GM23248 (cell line): ENCODE results near the gene DTNB. TPM values are rescaled to one million over a fixed set of nuclear protein-coding genes. Genes with fewer than 3 reads are reported as not detected.

Source experiments
- DNase-seq: peaks from one replicate; pipeline ENCODE4 v3.0.0-alpha.2; 2015
- H2AFZ ChIP-seq: fragments of 200-600 bp; sonication (generic); 2 replicates; pipeline ENCODE4 v1.6.1; 2016; ENCODE audit warnings: antibody characterized with exemption
- H3F3A ChIP-seq: fragments of 200-600 bp; sonication (generic); 2 replicates; pipeline ENCODE4 v1.6.1; 2016; ENCODE audit warnings: mild to moderate bottlenecking, antibody characterized with exemption, mixed run types; ENCODE audit not compliant: insufficient read depth
- H3K27ac ChIP-seq: fragments of 200-600 bp; sonication (generic); 2 replicates; pipeline ENCODE4 v1.5.1; 2016; ENCODE audit warnings: mild to moderate bottlenecking
- H3K27me3 ChIP-seq: fragments of 200-600 bp; sonication (generic); replicated peaks from 2 replicates; pipeline ENCODE4 v1.6.1; 2016; ENCODE audit warnings: mild to moderate bottlenecking; ENCODE audit not compliant: insufficient read depth
- H3K36me3 ChIP-seq: fragments of 200-600 bp; sonication (generic); 2 replicates; pipeline ENCODE4 v1.6.1; 2016; ENCODE audit warnings: low read depth, mild to moderate bottlenecking
- H3K4me1 ChIP-seq: fragments of 200-600 bp; sonication (generic); 2 replicates; pipeline ENCODE4 v1.6.1; 2016; ENCODE audit warnings: mild to moderate bottlenecking; ENCODE audit not compliant: insufficient read depth
- H3K4me2 ChIP-seq: fragments of 200-600 bp; sonication (generic); one replicate; pipeline ENCODE4 v1.6.1; 2016; ENCODE audit warnings: mild to moderate bottlenecking; ENCODE audit not compliant: unreplicated experiment
- H3K4me3 ChIP-seq: fragments of 200-600 bp; sonication (generic); 2 replicates; pipeline ENCODE4 v1.5.1; 2016; ENCODE audit warnings: mild to moderate bottlenecking
- H3K79me2 ChIP-seq: fragments of 200-600 bp; sonication (generic); 2 replicates; pipeline ENCODE4 v1.6.1; 2016; ENCODE audit warnings: mild to moderate bottlenecking; ENCODE audit not compliant: insufficient read depth
- H3K9ac ChIP-seq: fragments of 200-600 bp; sonication (generic); 2 replicates; pipeline ENCODE4 v1.6.1; 2016; ENCODE audit warnings: mild to moderate bottlenecking
- H3K9me2 ChIP-seq: fragments of 200-600 bp; sonication (generic); 2 replicates; pipeline ENCODE4 v1.6.1; 2016; ENCODE audit warnings: mixed run types, mild to moderate bottlenecking, moderate library complexity; ENCODE audit not compliant: insufficient read depth
- H3K9me3 ChIP-seq: fragments of 200-600 bp; sonication (generic); one replicate; pipeline ENCODE4 v1.6.1; 2017; ENCODE audit warnings: low read depth
- H4K20me1 ChIP-seq: fragments of 200-600 bp; sonication (generic); 2 replicates; pipeline ENCODE4 v1.6.0; 2016; ENCODE audit not compliant: insufficient read depth
- EZH2 ChIP-seq: fragments of 200-600 bp; sonication (generic); IDR thresholded peaks from 2 replicates; pipeline ENCODE4 v1.6.1; 2018; ENCODE audit warnings: antibody characterized with exemption, mild to moderate bottlenecking; ENCODE audit not compliant: insufficient read depth, poor library complexity, severe bottlenecking
- EZH2phosphoT487 ChIP-seq: fragments of 200-600 bp; sonication (generic); IDR thresholded peaks from 2 replicates; pipeline ENCODE4 v1.6.1; 2018; ENCODE audit warnings: antibody characterized with exemption, moderate library complexity, mild to moderate bottlenecking, low read depth; ENCODE audit not compliant: insufficient read depth
- WGBS, 2 experiments: methylation state at CpG; one replicate each; pipeline ENCODE4 v1.1.6; 2015 to 2017; ENCODE audit warnings: low lambda C conversion rate in 2 of 2, low coverage in 1 of 2; ENCODE audit errors: missing lambda C conversion rate in 2 of 2; 5-methylcytosine and 5-hydroxymethylcytosine counted together
- in situ Hi-C: fragments of 300-500 bp; cut with MboI; formaldehyde crosslinking; loops from 2 replicates; pipeline ENCODE4 v1.15.0; 2020
- polyA plus RNA-seq: library from polyadenylated mRNA; unstranded; fragments of >200 nt; fragmentation: Nextera tagmentation; extraction: Ambion mirVana; gene quantifications from 2 replicates; pipeline ENCODE4 v1.2.1, GENCODE V29; 2016
- total RNA-seq: library from RNA; depleted of rRNA; stranded (reverse); fragments of >200 nt; shearing (Covaris generic); gene quantifications from 2 replicates; pipeline ENCODE4 v1.2.3, GENCODE V29; 2014

Gene DTNB
- total and polyA plus RNA-seq, 2 experiments from 2014 or later: 1.1 to 4.0 TPM

- Histone ChIP-seq H3K9ac (no peak overlapping the region), H3K36me3 (no peaks in the 10 kb centered on the region), H3K27me3 (no peaks in the 10 kb centered on the region), H3K4me2 (no peak overlapping the region), H3K9me2 (no peaks in the 10 kb centered on the region), H4K20me1 (no peaks in the 10 kb centered on the region), H3K4me1 (peaks cover 3% of the 10 kb centered on the region; the same call in 1 of the 2 replicates), H3K27ac (no peak overlapping the region), H3F3A (no peaks in the 10 kb centered on the region), H2AFZ (no peak overlapping the region), H3K79me2 (no peaks in the 10 kb centered on the region), H3K9me3 (no peaks in the 10 kb centered on the region), H3K4me3 (no peak overlapping the region)
- 93 to 98% methylated on average over 22 of the region's 22 CpGs for WGBS, 2 experiments
- no peak for TF ChIP-seq EZH2
- no peak for TF ChIP-seq EZH2phosphoT487
- no peak for DNase-seq
- in situ Hi-C loops: no loop called here
These were observed 295.5 kb downstream of the DTNB start for GRCh38 chr2:25377822-25378421.

- WGBS, 2 experiments: 26 to 34% methylated on average over 37 to 50 of the region's 52 CpGs
- no peaks in the 10 kb centered on the region for H3K9me3 ChIP-seq
- no peaks in the 10 kb centered on the region for H3K79me2 ChIP-seq
- H3K4me3 ChIP-seq: peak overlapping the region; percentile 49
- in situ Hi-C loops: no loop called here
- H3K27me3 ChIP-seq: no peaks in the 10 kb centered on the region
- peak overlapping the region; percentile 48 for H3K9ac ChIP-seq
- peak overlapping the region; percentile 74 for H3K4me2 ChIP-seq
- no peaks in the 10 kb centered on the region for H3F3A ChIP-seq
- DNase-seq: peak; percentile 92
- H3K9me2 ChIP-seq: no peaks in the 10 kb centered on the region
- H3K36me3 ChIP-seq: no peaks in the 10 kb centered on the region
- H3K4me1 ChIP-seq: peaks cover 3% of the 10 kb centered on the region; the same call in 1 of the 2 replicates
- TF ChIP-seq EZH2 (no peak), EZH2phosphoT487 (no peak)
- peak overlapping the region; percentile 68 for H2AFZ ChIP-seq
- H4K20me1 ChIP-seq: no peaks in the 10 kb centered on the region
- H3K27ac ChIP-seq: no peak overlapping the region
These were observed 296.4 kb downstream of the DTNB start for GRCh38 chr2:25376750-25377621.

- in situ Hi-C loops: no loop called here
- Histone ChIP-seq H3K4me1 (peaks cover 3% of the 10 kb centered on the region; the same call in 1 of the 2 replicates), H3K9me3 (no peaks in the 10 kb centered on the region), H4K20me1 (no peaks in the 10 kb centered on the region), H3K4me3 (peak overlapping the region; percentile 49; the same call in 1 of the 2 replicates), H3K4me2 (no peak overlapping the region), H3F3A (no peaks in the 10 kb centered on the region), H3K79me2 (no peaks in the 10 kb centered on the region), H3K27me3 (no peaks in the 10 kb centered on the region), H3K9me2 (no peaks in the 10 kb centered on the region), H3K27ac (no peak overlapping the region), H2AFZ (peak overlapping the region; percentile 68; the same call in 1 of the 2 replicates), H3K9ac (no peak overlapping the region), H3K36me3 (no peaks in the 10 kb centered on the region)
- 64 to 66% methylated on average over 16 of the region's 16 CpGs for WGBS, 2 experiments
- DNase-seq: no peak
- TF ChIP-seq EZH2phosphoT487 (no peak), EZH2 (no peak)
These were observed 297.3 kb downstream of the DTNB start for GRCh38 chr2:25375989-25376545.

GRCh38 chr2:25375371-25375988 lies 297.9 kb downstream of the DTNB start:
- H3K27ac ChIP-seq: no peak overlapping the region
- no peaks in the 10 kb centered on the region for H3K9me3 ChIP-seq
- no peak overlapping the region for H2AFZ ChIP-seq
- H4K20me1 ChIP-seq: no peaks in the 10 kb centered on the region
- in situ Hi-C loops: no loop called here
- no peaks in the 10 kb centered on the region for H3K36me3 ChIP-seq
- no peaks in the 10 kb centered on the region for H3K79me2 ChIP-seq
- no peak overlapping the region for H3K4me3 ChIP-seq
- TF ChIP-seq EZH2 (no peak), EZH2phosphoT487 (no peak)
- H3K9me2 ChIP-seq: no peaks in the 10 kb centered on the region
- no peak overlapping the region for H3K4me2 ChIP-seq
- DNase-seq: no peak
- no peaks in the 10 kb centered on the region for H3K27me3 ChIP-seq
- peaks cover 3% of the 10 kb centered on the region; the same call in 1 of the 2 replicates for H3K4me1 ChIP-seq
- no peak overlapping the region for H3K9ac ChIP-seq
- H3F3A ChIP-seq: no peaks in the 10 kb centered on the region
- 79 to 83% methylated on average over 17 of the region's 17 CpGs for WGBS, 2 experiments
